NOMO-1 treated with dmso at 0.1 percent for 144 hours (cell line): ENCODE data around the gene PLPP7.

Experiments
- DNase-seq: peaks from one replicate; lab custom pipeline; 2025; ENCODE audit not compliant: unreplicated experiment; lab: John Stamatoyannopoulos, UW

The PLPP7 gene

GRCh38 chr9:131303381-131304321 is 14.1 kb downstream of the PLPP7 start:
- DNase-seq, result no peak

DNA sequence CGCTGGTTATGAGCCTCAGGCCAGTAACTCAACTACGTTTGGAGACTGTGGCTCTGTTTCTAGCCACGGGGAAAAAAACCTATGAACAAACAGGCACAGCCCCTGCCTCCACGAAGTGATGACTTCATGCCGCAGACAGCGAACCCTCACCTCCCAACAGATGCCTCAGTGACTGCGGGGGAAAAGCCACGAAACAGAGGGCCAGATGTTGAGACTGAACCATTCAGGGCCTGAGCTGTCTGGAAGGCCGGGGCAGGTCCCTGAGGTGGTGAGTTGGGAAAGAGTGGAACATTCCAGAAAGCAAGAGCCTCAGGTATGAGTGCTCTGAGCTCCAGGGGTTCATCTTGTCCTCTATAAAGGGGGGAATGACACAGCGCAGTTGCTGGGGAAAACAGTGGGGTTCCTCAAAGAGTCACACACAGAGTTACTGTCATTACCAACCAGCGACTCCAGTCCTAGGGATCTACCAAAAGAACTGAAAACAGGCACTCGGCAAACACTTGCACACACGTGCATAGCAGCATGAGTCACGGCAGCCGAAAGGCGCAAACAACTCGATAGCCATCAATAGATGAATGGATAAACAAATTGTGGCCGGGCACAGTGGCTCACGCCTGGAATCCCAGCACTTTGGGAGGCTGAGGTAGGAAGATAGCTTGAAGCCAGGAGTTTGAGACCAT is 15.3 kb downstream of the PLPP7 start:
- no peak for DNase-seq

GRCh38 chr9:131306397-131307004 is 17.0 kb downstream of the PLPP7 start:
- no peak for DNase-seq

DNA sequence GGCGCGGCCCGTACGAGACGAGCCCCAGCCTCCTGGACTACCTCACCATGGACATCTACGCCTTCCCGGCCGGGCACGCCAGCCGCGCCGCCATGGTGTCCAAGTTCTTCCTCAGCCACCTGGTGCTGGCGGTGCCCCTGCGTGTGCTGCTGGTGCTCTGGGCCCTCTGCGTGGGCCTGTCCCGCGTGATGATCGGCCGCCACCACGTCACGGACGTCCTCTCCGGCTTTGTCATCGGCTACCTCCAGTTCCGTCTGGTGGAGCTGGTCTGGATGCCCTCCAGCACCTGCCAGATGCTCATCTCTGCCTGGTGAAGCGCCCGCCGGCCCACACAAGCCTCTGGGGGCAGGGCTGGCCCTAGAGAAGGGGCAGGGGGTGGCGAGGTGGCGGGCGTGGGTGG is 18.5 kb downstream of the PLPP7 start:
- no peak for DNase-seq

DNA sequence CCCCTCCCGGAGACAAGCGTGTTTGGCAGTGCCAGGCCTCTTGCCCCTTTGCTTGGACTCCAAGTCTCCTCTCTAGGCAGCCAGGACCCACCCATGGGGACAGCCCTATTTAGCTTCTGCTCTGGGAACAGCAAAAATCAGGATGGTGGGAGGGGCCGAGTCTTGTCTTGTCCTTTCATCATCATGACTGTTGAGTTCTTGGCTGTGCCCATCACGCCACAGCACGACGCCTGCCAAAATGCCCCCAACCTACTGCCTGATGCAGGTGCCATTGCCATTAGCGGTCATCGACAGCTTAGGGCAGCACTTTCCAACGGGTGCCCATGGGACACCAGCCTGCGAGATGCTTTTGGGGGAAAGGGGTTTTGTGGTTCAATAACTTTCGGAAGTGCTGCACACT is 18.9 kb downstream of the PLPP7 start:
- no peak for DNase-seq

DNA sequence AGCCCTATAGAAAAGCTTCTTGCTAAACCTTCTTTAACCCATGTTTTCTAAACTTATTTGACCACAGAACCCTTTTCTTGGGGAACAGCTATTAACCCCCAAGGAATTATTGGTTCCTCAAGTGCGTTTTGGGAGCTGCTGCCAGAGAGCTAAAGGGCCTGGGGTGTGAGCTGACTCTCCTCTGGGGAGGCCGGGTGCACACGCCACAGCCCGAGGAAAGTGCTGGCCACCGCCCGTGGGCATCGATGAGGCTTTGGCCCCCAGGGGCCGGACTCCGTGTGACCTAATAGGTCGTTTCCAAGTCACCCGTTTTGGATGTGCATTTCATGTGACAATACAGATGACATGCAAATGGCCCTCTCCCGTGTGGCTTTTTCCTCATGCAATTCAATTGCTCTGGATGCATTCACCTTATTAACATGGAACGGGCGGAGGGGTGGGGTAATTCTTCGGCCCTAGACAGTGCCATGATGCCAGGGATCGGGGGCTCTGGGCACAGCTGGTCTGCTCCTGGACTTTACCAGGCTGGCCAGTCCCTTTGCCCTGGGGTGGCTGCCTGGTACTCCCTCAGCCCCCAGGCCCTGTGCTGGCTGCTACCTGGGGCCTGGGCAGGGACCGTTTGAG is 19.5 kb downstream of the PLPP7 start:
- no peak for DNase-seq

DNA sequence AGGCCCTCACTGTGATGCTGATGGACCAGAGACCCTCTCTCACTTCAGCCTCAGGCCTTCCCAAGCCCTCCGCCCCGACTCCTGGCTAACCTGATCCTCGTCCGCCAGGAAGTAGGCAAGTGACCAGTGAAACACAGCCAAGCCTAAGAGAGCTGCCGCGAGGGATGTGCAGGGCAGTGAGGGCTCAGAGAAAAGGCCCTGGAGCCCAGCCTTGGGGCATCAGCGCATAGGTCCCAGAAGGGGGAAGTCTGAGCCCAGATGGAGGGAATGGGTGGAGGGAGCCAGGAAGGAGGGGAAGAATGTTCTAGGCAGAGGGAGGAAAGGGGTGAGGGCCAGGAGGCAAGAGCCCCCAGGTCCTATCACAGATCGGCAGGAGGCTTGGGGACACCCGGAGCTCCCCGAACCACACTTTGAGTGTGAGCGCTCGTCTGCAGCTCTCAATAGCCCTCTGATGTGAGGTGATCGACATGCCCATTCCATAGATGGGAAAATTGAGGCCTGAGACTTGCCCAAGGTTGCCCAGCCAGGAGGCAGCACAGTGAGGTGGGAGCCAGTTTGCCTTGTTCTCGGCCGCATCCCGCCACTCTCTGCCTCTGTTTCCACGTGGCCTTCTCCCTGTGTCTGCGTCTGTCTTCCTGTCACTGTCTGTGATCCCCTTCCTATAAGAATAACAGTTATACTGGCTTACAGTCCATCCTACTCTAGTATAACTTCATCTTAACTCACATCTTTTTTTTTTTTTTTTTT is 20.2 kb downstream of the PLPP7 start:
- DNase-seq, result no peak

DNA sequence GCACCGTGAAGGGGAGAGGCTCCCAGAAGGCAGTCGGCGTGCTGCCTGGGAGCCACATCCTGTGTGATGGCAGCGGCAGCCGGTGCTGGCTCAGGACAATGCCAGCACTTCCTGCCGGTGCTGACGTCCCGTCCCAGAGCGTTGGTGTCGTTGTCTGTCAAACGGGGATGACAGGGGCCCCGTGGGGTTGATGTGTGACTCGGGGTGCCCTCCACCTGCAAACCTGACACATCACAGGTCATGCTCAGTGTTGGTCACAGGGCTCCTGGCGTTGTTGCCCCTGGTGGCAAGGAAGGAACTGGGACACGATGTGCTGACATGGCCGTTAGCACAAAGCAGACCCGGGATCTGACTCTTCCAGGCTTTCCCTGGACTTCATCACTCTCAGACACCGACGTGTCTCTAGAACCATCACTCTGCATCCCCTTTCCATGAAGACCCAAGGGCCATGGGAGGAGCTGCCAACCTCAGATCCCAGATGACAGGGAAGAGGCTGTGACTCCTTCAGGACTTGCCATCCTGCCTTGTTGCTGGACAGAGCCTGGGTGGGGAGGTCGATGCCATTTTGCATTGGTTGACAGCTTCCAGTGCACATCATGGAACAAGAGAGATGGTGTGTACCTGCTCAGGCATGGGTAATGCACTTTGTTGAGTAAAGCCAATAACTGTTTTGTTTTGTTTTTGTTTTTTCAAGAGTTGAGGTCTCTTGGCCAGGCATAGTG is 21.5 kb downstream of the PLPP7 start:
- no peak for DNase-seq

- DNase-seq, result no peak
These were observed 22.7 kb downstream of the PLPP7 start for GRCh38 chr9:131312246-131312645.

DNA sequence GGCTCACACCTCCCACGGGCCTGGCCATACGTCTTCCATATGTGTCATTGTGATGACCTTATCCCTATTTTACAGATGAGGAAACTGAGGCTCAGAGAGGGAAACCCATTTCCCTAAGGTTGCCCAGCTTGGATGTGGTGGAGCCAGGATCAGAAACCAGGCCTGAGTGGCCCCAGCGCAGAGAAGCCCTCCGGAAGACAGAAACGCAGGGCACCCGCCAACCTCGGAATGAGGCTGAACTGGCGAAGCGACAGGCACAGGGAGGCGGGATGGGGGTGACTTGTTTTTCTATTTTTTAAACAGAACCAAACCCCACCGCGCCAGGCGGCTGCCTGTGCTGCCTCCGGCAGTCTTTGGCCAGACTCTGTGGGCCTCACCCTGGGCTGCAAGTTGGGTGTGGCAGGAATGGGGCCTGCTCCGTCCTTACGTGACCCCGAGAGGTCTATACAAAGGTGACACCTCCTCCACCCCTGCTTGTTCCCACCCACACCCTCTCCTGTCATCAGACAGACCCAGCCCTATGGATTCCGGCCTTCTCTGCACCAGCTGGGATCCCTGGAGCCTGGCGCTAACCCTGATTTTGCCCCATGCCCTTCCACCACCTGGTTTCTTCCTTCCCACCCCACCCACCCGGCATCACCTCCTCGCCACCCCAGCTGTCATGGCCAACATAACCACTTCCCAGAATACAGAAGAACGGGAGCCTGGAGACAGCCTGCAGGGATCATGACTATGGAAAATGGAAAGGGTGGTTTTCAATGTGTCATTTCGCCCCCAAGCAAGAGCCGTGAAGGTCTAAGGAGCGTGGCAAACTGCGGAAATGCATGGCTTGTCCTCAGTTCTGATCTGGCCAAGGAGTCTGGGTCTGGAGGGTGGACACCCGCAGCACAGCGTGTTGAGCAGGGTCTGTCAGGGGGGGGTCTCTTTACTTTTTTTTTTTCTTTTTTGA is 23.6 kb downstream of the PLPP7 start:
- DNase-seq, result no peak

GRCh38 chr9:131318231-131319085 is 28.9 kb downstream of the PLPP7 start:
- no peak for DNase-seq

- DNase-seq, result no peak
These were observed 30.0 kb downstream of the PLPP7 start for GRCh38 chr9:131319486-131319885.

- DNase-seq, result no peak
These were observed 30.6 kb downstream of the PLPP7 start for GRCh38 chr9:131320031-131320685.

DNA sequence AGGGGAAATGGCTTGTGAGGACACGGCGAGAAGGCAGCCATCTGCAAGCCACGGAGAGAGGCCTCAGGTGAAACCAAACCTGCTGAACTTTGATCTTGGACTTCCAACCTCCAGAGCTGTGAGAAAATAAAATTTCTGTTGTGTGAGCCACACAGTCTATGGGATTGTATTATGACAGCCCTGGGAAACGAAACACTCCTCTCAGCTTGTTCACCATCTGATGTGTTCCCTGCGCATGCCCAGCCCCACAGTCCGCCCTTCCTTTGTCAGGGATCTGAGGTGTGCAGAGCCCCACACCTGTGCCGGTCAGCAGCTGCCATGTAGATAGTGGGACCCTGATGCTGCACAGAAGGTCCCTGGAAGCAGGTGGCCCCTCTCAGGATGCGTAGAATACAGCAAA is 34.1 kb downstream of the PLPP7 start:
- no peak for DNase-seq

DNA sequence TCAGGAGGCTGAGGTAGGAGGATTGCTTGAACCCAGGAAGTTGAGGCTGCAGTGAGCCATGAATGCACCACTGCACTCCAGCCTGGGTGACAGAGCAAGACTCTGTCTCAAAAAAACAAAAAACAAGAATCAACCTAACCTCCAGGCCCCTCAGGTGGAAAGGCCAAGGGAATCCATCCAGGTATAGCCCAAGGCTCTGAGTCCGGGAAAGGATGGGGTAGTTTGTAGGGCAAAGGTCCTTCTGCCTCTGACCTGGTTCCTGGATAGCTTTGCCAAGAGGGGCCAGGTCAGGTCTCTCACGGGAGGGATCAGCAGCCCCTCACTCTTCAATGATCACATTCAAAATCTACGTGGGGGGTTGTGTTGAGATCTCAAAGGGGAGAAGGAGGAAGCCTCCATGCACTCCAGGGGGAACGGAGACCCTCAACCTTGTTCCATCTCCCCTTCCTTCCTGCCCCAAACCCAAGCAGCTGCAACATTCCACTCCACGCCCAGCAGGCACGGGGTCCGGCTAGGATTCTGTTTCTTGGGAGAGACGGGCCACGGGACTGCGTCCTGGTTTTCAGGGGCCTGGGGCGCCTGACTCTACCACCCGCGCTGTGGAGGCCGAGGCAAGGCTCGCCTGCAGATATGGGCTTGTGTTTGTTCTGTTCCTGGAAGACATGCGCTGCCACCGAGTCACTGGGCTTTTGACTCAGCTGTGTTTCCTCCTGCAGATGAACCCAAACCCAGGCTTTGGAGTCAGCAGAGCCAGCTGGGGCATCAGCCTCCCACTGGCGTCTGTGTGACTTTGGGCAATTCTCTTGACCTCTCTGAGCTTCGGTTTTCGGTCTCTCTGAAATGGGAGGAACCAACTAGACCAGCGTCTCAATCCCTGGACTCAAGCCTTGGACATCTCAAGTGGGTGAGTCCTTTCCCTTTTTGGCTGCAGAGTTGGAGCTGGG is 35.5 kb downstream of the PLPP7 start:
- DNase-seq, result no peak

- no peak for DNase-seq
These were observed 39.7 kb downstream of the PLPP7 start for GRCh38 chr9:131329241-131329641.
